IPS-20b (cell line): ENCODE measurements around the gene ZNF175.

Source experiments
- H3K27ac ChIP-seq: one replicate; pipeline ENCODE4 v1.5.1; 2013; ENCODE audit warnings: low read length
- H3K27me3 ChIP-seq: 2 replicates; pipeline ENCODE4 v1.6.1; 2013; ENCODE audit warnings: mild to moderate bottlenecking, low read length, inconsistent platforms; ENCODE audit not compliant: insufficient read depth
- H3K36me3 ChIP-seq: 2 replicates; pipeline ENCODE4 v1.6.1; 2013; ENCODE audit warnings: low read depth, mild to moderate bottlenecking, inconsistent platforms, low read length, moderate library complexity; ENCODE audit not compliant: insufficient read depth
- H3K4me1 ChIP-seq: 2 replicates; pipeline ENCODE4 v1.6.1; 2013; ENCODE audit warnings: mild to moderate bottlenecking, control low read depth, inconsistent platforms, low read length, moderate library complexity; ENCODE audit not compliant: insufficient read depth
- H3K4me3 ChIP-seq: 2 replicates; pipeline ENCODE4 v1.5.1; 2013; ENCODE audit warnings: mild to moderate bottlenecking, low read length, inconsistent platforms
- H3K9ac ChIP-seq: 2 replicates; pipeline ENCODE4 v1.6.1; 2013; ENCODE audit warnings: low read depth, mild to moderate bottlenecking, inconsistent platforms, low read length, moderate library complexity
- H3K9me3 ChIP-seq: 2 replicates; pipeline ENCODE4 v1.6.1; 2013; ENCODE audit warnings: mild to moderate bottlenecking, low read depth, low read length, inconsistent platforms; ENCODE audit not compliant: insufficient read depth

Gene ZNF175

DNA sequence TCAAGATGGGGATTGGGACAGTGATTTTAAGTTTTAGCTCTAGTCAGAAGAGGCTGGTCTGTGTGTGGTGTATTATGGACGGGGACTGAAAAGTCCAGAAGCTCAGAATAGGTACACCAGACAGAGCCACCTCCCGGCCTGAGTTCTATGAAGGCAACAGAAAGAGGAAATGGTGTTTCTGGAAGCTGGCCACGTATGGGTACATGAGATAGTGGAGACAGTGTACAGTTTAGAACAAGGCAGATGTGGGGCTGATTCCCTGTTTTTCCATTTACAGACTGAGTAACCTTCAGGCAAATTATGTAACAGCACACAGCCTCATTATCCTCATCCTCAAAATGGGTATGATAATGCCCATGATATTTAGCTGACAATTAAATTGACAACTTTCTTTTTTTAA lies 1.3 kb downstream of the ZNF175 start:
- Histone ChIP-seq H3K27me3 (peaks cover 11% of the 10 kb centered on the region; the same call in 1 of the 2 replicates), H3K4me3 (peak overlapping the region; percentile 92; the same call in 1 of the 2 replicates), H3K27ac (no peak overlapping the region), H3K36me3 (peaks cover 23% of the 10 kb centered on the region; the same call in 1 of the 2 replicates), H3K9ac (no peak overlapping the region), H3K9me3 (no peaks in the 10 kb centered on the region), H3K4me1 (peaks cover 3% of the 10 kb centered on the region; the same call in 1 of the 2 replicates)

DNA sequence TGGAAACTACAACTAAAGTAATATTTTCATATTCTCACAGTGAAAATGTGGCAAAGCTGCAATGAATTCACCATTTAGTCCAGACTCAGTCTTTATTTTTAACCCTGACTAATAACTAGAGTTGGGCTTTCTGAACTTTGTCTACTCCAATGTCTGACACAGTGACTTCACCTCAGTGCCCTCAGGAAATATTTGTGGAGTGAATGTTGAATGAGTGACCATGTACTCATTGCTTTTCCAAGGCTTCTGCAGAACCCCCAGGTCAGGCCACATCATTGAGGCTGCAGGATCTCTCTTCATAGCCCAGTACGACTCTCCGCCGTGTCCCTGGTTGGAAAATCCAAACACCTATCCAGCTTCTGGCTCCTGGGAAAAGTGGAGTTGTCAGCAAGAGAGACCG lies 1.8 kb downstream of the ZNF175 start:
- Histone ChIP-seq H3K9me3 (no peaks in the 10 kb centered on the region), H3K27me3 (peaks cover 7% of the 10 kb centered on the region; the same call in 1 of the 2 replicates), H3K4me3 (no peak overlapping the region), H3K4me1 (peaks cover 3% of the 10 kb centered on the region; the same call in 1 of the 2 replicates), H3K27ac (no peak overlapping the region), H3K36me3 (peaks cover 23% of the 10 kb centered on the region; the same call in 1 of the 2 replicates), H3K9ac (no peak overlapping the region)

DNA sequence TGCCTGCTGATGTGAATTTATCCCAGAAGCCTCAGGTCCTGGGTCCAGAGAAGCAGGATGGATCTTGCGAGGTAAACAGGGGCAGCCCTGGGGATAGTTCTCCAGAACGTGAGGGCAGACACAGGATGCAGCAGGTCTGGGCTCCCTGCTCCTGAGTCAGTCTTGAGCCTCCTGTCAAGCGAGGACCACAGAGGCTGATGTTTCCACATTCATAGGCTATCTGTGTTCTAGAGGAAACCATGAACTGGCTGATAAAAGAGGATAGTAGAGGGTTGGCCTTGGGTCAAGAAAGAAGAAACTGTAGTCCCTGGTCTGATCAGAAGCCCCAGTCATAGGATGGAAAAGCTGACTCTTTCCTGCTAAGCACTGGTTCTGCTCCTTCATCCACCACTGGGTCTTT lies 2.2 kb downstream of the ZNF175 start:
- peaks cover 2% of the 10 kb centered on the region; the same call in 1 of the 2 replicates for H3K27me3 ChIP-seq
- H3K27ac ChIP-seq = no peak overlapping the region
- H3K4me3 ChIP-seq = no peak overlapping the region
- H3K9me3 ChIP-seq = no peaks in the 10 kb centered on the region
- peaks cover 23% of the 10 kb centered on the region; the same call in 1 of the 2 replicates for H3K36me3 ChIP-seq
- peaks cover 3% of the 10 kb centered on the region; the same call in 1 of the 2 replicates for H3K4me1 ChIP-seq
- no peak overlapping the region for H3K9ac ChIP-seq

DNA sequence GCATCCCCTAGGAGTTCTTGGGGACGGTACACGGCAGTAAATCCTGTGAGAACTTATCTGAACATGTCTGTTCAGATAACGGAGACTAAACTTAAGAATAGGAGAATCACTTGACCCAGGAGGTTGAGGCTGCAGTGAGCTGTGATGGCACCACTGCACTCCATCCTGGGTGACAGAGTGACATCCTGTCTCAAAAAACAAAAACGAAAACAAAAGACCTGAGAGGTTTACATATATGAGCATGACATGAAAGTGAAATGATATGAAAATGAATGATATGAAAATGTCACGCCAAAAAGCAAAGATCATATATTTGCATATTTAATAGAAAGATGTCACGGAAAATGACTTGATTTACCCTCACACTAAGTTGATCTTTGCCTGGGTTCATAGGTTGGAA lies 5.8 kb downstream of the ZNF175 start:
- no peaks in the 10 kb centered on the region for H3K27me3 ChIP-seq
- H3K27ac ChIP-seq = no peak overlapping the region
- no peak overlapping the region for H3K9ac ChIP-seq
- peaks cover 3% of the 10 kb centered on the region; the same call in 1 of the 2 replicates for H3K4me1 ChIP-seq
- H3K9me3 ChIP-seq = no peaks in the 10 kb centered on the region
- no peak overlapping the region for H3K4me3 ChIP-seq
- peaks cover 31% of the 10 kb centered on the region for H3K36me3 ChIP-seq

DNA sequence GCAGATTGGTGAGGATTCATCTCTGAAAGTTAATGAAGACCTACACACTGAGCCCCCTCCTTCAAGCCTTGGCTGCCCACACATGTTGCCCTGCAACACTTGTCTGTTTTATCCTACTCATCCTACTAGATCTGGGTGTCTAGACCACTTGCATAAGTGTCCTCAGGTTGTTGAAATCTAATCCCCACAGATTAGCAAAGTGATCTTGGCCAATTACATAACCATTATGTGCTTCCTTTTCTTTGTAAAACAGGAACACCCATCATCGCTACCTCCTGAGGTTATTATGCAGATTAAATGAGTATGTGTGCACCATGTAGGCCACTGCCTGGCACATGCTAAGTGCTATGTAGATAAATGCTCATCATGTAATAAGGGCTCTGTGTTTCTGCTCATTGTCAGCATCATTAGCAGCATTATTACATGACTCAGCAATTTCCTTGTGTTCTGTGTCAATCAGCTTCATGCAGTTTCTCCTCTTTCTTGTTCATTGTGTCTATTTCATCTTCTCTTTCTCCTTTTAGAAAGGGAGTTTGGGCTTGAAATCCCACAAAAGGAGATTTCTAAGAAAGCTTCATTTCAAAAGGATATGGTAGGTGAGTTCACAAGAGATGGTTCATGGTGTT lies 15.1 kb downstream of the ZNF175 start:
- Histone ChIP-seq H3K27ac (no peak overlapping the region), H3K27me3 (no peaks in the 10 kb centered on the region), H3K4me1 (no peaks in the 10 kb centered on the region), H3K9ac (no peak overlapping the region), H3K4me3 (no peak overlapping the region), H3K36me3 (peaks cover 61% of the 10 kb centered on the region), H3K9me3 (peaks cover 42% of the 10 kb centered on the region)

DNA sequence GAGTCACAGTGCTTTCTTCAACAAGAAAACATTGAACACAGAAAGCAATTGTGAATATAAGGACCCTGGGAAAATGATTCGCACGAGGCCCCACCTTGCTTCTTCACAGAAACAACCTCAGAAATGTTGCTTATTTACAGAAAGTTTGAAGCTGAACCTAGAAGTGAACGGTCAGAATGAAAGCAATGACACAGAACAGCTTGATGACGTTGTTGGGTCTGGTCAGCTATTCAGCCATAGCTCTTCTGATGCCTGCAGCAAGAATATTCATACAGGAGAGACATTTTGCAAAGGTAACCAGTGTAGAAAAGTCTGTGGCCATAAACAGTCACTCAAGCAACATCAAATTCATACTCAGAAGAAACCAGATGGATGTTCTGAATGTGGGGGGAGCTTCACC lies 15.7 kb downstream of the ZNF175 start:
- no peak overlapping the region for H3K4me3 ChIP-seq
- H3K36me3 ChIP-seq = peaks cover 55% of the 10 kb centered on the region
- H3K9me3 ChIP-seq = peaks cover 42% of the 10 kb centered on the region

DNA sequence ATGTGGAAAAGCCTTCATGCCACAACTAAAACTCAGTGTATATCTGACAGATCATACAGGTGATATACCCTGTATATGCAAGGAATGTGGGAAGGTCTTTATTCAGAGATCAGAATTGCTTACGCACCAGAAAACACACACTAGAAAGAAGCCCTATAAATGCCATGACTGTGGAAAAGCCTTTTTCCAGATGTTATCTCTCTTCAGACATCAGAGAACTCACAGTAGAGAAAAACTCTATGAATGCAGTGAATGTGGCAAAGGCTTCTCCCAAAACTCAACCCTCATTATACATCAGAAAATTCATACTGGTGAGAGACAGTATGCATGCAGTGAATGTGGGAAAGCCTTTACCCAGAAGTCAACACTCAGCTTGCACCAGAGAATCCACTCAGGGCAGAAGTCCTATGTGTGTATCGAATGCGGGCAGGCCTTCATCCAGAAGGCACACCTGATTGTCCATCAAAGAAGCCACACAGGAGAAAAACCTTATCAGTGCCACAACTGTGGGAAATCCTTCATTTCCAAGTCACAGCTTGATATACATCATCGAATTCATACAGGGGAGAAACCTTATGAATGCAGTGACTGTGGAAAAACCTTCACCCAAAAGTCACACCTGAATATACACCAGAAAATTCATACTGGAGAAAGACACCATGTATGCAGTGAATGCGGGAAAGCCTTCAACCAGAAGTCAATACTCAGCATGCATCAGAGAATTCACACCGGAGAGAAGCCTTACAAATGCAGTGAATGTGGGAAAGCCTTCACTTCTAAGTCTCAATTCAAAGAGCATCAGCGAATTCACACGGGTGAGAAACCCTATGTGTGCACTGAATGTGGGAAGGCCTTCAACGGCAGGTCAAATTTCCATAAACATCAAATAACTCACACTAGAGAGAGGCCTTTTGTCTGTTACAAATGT lies 16.4 kb downstream of the ZNF175 start:
- Histone ChIP-seq H3K27ac (no peak overlapping the region), H3K4me1 (no peaks in the 10 kb centered on the region), H3K9ac (no peak overlapping the region), H3K4me3 (no peak overlapping the region), H3K27me3 (no peaks in the 10 kb centered on the region), H3K36me3 (peaks cover 50% of the 10 kb centered on the region), H3K9me3 (peaks cover 42% of the 10 kb centered on the region)

More for the DNA sequence above, 15.7 kb downstream of the ZNF175 start:
- H3K27me3 ChIP-seq = no peaks in the 10 kb centered on the region
- no peak overlapping the region for H3K27ac ChIP-seq
- H3K4me1 ChIP-seq = no peaks in the 10 kb centered on the region
- no peak overlapping the region for H3K9ac ChIP-seq

DNA sequence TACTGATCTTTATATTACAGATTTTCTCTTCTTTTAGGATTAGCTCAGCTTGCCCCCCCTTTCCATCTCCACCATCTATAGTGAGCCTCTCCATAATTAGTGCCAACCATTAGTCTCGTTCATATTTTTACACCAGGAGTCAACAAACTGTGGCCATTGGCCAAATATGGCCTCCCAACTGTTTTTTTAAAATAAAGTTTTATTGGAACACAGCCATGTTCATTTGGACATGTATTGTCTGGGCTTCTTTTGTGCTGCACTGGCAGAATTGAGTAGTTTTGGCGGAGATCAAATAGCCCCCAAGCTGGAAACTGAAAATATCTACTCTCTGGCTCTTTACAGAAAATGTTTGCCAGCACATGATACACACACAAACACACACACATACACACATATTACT lies 18.4 kb downstream of the ZNF175 start:
- peaks cover 40% of the 10 kb centered on the region for H3K9me3 ChIP-seq
- H3K27ac ChIP-seq = no peak overlapping the region
- no peak overlapping the region for H3K9ac ChIP-seq
- H3K4me3 ChIP-seq = no peak overlapping the region
- no peaks in the 10 kb centered on the region for H3K4me1 ChIP-seq
- peaks cover 31% of the 10 kb centered on the region for H3K36me3 ChIP-seq
- H3K27me3 ChIP-seq = no peaks in the 10 kb centered on the region

DNA sequence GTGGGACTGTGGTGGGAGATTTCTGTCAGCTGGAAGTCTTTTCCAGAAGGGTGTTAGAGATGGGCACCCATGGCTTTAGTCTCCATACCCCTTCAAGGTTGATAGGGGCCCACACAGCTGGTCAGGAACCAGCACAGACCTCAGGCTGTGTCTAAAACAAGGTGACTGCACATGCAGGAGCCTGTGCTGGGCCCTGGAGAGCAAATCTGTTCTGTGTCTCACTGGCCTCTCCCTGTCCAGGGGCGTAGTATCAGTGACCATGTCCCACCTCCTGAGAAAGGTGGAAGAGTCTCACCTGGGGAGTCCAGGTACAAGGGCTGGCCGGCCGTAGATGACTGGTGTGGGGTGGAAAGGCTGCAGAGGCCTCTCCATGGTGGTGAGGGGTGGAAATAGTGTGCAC lies 19.4 kb downstream of the ZNF175 start:
- Histone ChIP-seq H3K9ac (no peak overlapping the region), H3K9me3 (peaks cover 32% of the 10 kb centered on the region), H3K4me3 (no peak overlapping the region), H3K27me3 (peaks cover 5% of the 10 kb centered on the region; the same call in 1 of the 2 replicates), H3K4me1 (no peaks in the 10 kb centered on the region; the same call in 1 of the 2 replicates), H3K36me3 (peaks cover 23% of the 10 kb centered on the region), H3K27ac (no peak overlapping the region)

DNA sequence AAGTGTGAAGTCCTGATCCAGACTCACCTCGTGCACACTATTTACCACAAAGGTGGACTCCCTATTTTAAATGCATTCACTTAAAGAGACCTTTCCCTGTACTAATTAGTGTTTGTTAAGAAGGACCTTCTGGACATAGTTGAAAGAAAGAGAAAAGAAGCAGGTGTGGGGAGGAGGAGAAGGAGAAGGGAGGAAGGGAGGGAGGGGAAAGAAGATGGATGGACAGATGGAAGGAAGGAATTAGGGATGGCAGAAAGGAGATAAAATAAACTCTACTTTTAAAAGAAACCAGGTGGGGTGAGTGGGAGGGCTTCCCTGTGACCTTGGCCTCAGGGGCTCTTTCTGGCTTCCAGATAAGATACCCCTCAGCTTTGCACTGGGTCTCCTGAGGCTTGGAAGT lies 21.4 kb downstream of the ZNF175 start:
- Histone ChIP-seq H3K4me1 (no peaks in the 10 kb centered on the region; the same call in 1 of the 2 replicates), H3K27me3 (peaks cover 5% of the 10 kb centered on the region; the same call in 1 of the 2 replicates), H3K27ac (no peak overlapping the region), H3K9me3 (peaks cover 17% of the 10 kb centered on the region), H3K9ac (no peak overlapping the region), H3K4me3 (no peak overlapping the region), H3K36me3 (peaks cover 6% of the 10 kb centered on the region)

DNA sequence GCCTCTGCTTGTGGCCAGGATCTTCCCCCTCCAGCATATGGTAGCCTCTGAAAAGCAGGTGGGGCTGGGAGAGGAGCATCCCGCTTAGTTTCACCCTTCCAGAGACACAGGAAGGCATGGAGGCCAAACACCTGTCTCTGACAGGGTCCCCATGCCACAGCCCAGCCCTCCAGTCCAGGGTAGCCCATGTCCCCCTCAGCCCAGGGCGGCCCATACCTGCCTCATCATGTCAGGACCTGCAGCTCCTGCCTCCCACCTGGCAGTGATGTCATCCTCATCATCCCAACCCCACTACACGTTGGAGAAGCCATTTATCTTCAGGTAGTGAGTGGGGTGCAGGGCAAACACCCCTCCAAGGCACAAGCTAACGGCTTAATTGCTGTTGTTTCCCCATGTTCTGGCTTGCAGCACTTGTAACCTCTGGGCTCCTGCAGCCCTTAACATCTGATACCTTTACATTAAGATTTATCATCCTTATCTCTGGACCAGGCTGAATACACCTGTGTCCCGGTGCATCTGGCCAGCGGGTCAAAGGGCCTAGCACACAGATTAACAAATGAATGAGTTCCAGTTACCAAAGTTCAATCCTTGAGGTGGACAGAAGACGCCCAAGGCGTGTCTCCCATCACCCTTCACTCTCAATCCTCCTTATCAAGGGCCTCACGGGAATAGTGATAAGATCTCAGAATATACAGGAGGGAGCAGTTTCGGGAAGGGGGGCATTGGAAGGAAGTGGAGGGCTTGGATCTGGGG lies 22.2 kb downstream of the ZNF175 start:
- Histone ChIP-seq H3K9ac (peak overlapping the region; percentile 79; the same call in 1 of the 2 replicates), H3K9me3 (peaks cover 15% of the 10 kb centered on the region), H3K4me3 (peak overlapping the region; percentile 97), H3K27me3 (peaks cover 5% of the 10 kb centered on the region; the same call in 1 of the 2 replicates), H3K4me1 (no peaks in the 10 kb centered on the region; the same call in 1 of the 2 replicates), H3K27ac (no peak overlapping the region), H3K36me3 (no peaks in the 10 kb centered on the region; the same call in 1 of the 2 replicates)
